Thyroid gland (tissue), 4 donors: ENCODE measurements around the gene PDE4B. TPM values are rescaled to one million over a fixed set of nuclear protein-coding genes. Genes with fewer than 3 reads are reported as not detected.

Experiments
- DNase-seq, 2 donors: peaks; one replicate each; pipeline ENCODE4 v3.0.0-alpha.2; 2019
- H3K27ac ChIP-seq, 3 donors: fragments of 200-600 bp; sonication (generic); 1 replicate in 2 of 3; 2 replicates in 1 of 3; pipeline ENCODE4 v1.5.1; 2016 to 2019; ENCODE audit warnings: mild to moderate bottlenecking in 1 of 3, moderate library complexity in 1 of 3
- H3K27me3 ChIP-seq: fragments of 200-600 bp; sonication (generic); one replicate; pipeline ENCODE4 v1.5.1; 2019
- H3K36me3 ChIP-seq, 2 donors: fragments of 200-600 bp; sonication (generic); one replicate each; pipeline ENCODE4 v1.5.1; 2016 to 2019
- H3K4me1 ChIP-seq, 2 donors: fragments of 200-600 bp; sonication (generic); one replicate each; pipeline ENCODE4 v1.5.1; 2017 to 2019
- H3K4me3 ChIP-seq, 3 donors: fragments of 200-600 bp; sonication (generic); replicated peaks in 1 of 3; 1 replicate in 2 of 3; 2 replicates in 1 of 3; pipeline ENCODE4 v1.5.1; 2016; ENCODE audit warnings: mild to moderate bottlenecking in 1 of 3
- H3K9me3 ChIP-seq: fragments of 200-600 bp; sonication (generic); one replicate; pipeline ENCODE4 v1.5.1; 2017
- CTCF ChIP-seq, 6 experiments: fragments of 200-600 bp in 3 of 6; fragments of 450-650 bp in 3 of 6; sonication (generic) in 3 of 6; IDR thresholded peaks; one replicate each; pipeline ENCODE4 v1.5.1; 2016 to 2019; ENCODE audit warnings: antibody characterized with exemption in 6 of 6, mild to moderate bottlenecking in 2 of 6, inconsistent platforms in 1 of 6, moderate library complexity in 1 of 6
- POLR2A ChIP-seq, 2 donors: fragments of 450-650 bp; IDR thresholded peaks; one replicate each; pipeline ENCODE4 v1.6.1; 2017; ENCODE audit warnings: antibody characterized with exemption in 2 of 2, mild to moderate bottlenecking in 2 of 2, moderate library complexity in 1 of 2
- WGBS, 2 donors: methylation state at CpG; one replicate each; pipeline ENCODE4 v1.1.5; 2017; 5-methylcytosine and 5-hydroxymethylcytosine counted together
- intact Hi-C: fragments of 100-400 bp; cut with DNase I; formaldehyde crosslinking; loops from one replicate; pipeline ENCODE4 v1.15.1; 2023
- total RNA-seq, 4 donors: library from RNA; depleted of rRNA; stranded (reverse); fragments of >200 nt; gene quantifications; one replicate each; pipeline ENCODE4 v1.2.3, GENCODE V29; 2016

The PDE4B gene
- total RNA-seq, 4 donors from 2014 or later, result 9.6 to 21.3 (median 15.0) TPM

GRCh38 chr1:65889441-65889840, 96.7 kb downstream of the PDE4B start:
- DNase-seq, result no peak
- H3K4me1 ChIP-seq, result no peaks in the 10 kb centered on the region
- TF ChIP-seq CTCF (IDR thresholded peaks at IDR 0.05) (no peak), POLR2A (IDR thresholded peaks at IDR 0.05) (no peak)

DNA sequence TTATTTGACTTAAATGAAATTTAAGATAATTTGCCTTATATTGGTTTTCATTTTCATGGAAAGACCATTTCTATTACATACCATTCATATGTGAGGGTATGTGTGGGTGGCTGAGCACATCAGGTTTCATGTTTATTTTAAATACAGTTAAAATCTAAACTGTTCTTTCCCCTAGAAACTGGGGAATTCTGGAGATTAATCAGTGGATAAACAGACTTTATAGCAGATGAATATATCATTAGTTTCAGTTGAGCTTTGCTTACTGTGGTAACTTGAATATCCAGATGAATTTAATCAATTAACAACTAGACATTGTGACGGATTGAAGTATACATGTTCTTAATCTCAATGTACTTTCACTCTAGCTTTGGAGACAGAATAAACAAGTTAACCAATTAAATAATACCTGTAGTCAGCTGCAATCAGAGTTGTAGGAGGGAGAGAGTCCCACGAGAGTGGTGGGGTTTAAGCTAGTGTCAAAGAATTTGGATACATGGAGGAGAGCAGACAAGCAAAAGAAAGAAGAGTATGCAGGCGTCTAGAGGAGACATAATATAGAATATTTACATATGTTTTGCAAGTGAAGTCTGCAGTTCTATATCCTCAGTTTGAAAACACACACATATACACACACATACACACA, 97.6 kb downstream of the PDE4B start:
- H3K9me3 ChIP-seq, result no peaks in the 10 kb centered on the region
- no peak overlapping the region for H3K27ac ChIP-seq
- no peak for TF ChIP-seq CTCF (IDR thresholded peaks at IDR 0.05)
- TF ChIP-seq POLR2A (IDR thresholded peaks at IDR 0.05), result no peak
- H3K4me3 ChIP-seq, result no peak overlapping the region
- H3K27me3 ChIP-seq, result no peaks in the 10 kb centered on the region
- DNase-seq, result no peak
- intact Hi-C loops, result no loop called here
- WGBS, 2 donors, result 31 to 38% methylated on average over 3 of the region's 3 CpGs
- no peaks in the 10 kb centered on the region for H3K36me3 ChIP-seq
- H3K4me1 ChIP-seq, result no peaks in the 10 kb centered on the region

More at GRCh38 chr1:65889441-65889840, 96.7 kb downstream of the PDE4B start:
- Histone ChIP-seq H3K27me3 (no peaks in the 10 kb centered on the region), H3K4me3 (no peak overlapping the region), H3K9me3 (no peaks in the 10 kb centered on the region), H3K27ac (no peak overlapping the region), H3K36me3 (no peaks in the 10 kb centered on the region)
- intact Hi-C loops, result no loop called here

DNA sequence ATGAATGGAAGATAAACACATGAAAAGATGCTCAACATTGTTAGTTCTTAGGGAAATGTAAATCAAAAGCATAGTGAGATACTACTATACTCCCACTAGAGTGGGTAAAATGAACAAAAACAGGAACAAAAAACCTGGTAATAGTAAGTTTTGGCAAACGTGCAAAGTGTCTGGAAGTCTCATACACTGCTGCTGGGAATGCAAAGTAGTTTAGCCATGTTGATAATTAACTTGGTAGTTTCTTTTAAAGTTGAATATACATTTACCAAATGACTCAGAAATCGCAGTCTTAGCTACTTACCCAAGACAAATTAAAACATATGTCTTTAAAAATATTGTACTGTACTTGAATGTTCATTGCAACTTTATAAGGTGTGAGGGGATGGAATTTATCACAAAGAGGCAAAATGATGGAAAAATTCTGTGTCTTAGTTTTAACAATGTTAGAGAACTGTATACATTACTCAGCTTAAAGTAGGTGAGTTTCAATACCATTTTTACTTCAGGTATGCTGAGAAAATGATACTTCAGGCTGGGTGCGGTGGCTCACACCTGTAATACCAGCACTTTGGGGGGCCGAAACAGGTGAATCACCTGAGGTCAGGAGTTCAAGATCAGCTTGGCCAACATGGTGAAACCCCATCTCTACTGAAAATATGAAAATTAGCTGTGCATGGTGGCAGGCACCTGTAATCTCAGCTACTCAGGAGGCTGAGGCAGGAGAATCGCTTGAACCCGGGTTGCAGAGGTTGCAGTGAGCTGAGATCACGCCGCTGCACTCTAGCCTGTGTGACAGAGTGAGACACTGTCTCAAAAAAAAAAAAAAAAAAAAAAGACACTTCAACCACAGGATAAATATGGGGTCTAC, 102.3 kb downstream of the PDE4B start:
- 81 to 83% methylated on average over 8 of the region's 8 CpGs for WGBS, 2 donors
- no peaks in the 10 kb centered on the region for H3K36me3 ChIP-seq
- TF ChIP-seq CTCF (IDR thresholded peaks at IDR 0.05), result no peak
- TF ChIP-seq POLR2A (IDR thresholded peaks at IDR 0.05), result no peak
- no peaks in the 10 kb centered on the region for H3K9me3 ChIP-seq
- no peak overlapping the region for H3K4me3 ChIP-seq
- H3K4me1 ChIP-seq, result no peaks in the 10 kb centered on the region
- no peak for DNase-seq
- H3K27ac ChIP-seq, result no peak overlapping the region
- no peaks in the 10 kb centered on the region for H3K27me3 ChIP-seq
- intact Hi-C loops, result no loop called here

GRCh38 chr1:65896721-65897120, 104.0 kb downstream of the PDE4B start:
- Histone ChIP-seq H3K9me3 (no peaks in the 10 kb centered on the region), H3K27ac (no peak overlapping the region), H3K36me3 (no peaks in the 10 kb centered on the region), H3K4me3 (no peak overlapping the region), H3K27me3 (no peaks in the 10 kb centered on the region), H3K4me1 (no peaks in the 10 kb centered on the region)
- intact Hi-C loops, result no loop called here
- TF ChIP-seq POLR2A (IDR thresholded peaks at IDR 0.05) (no peak), CTCF (IDR thresholded peaks at IDR 0.05) (no peak)
- DNase-seq, result no peak
- WGBS, 2 donors, result 68 to 72% methylated on average over 1 of the region's 1 CpG

DNA sequence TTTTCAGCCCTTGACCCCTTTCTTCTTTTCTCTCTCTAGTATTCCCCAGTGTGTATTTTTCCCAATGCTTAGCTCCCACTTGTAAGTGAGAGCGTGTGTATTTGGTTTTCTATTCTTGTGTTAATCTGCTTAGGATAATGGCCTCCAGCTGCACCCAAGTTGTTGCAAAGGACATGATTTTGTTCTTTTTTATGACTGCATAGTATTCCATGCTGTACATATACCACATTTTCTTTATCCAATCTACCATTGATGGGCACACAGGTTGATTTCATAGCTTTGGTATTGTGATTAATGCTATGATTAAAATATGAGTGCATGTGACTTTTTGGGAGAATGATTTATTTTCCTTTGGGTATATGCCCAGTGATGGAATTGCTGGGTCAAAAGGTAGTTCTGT, 104.8 kb downstream of the PDE4B start:
- Histone ChIP-seq H3K27ac (no peak overlapping the region), H3K4me1 (no peaks in the 10 kb centered on the region), H3K27me3 (no peaks in the 10 kb centered on the region), H3K36me3 (no peaks in the 10 kb centered on the region), H3K4me3 (no peak overlapping the region), H3K9me3 (no peaks in the 10 kb centered on the region)
- WGBS, 2 donors, result 78% methylated on average over 1 of the region's 1 CpG
- DNase-seq, result no peak
- intact Hi-C loops, result no loop called here
- TF ChIP-seq POLR2A (IDR thresholded peaks at IDR 0.05) (no peak), CTCF (IDR thresholded peaks at IDR 0.05) (no peak)
